Activated CD8-positive, alpha-beta memory T cell treated with anti-CD3 and anti-CD28 coated beads for 24 hours (primary cell): ENCODE data around the gene SLC30A2.

Experiments
- DNase-seq: peaks from one replicate; pipeline ENCODE4 v3.0.0-alpha.2; 2020

SLC30A2 gene

GRCh38 chr1:25993197-25993951 lies 52.5 kb downstream of the SLC30A2 start:
- DNase-seq = no peak

- DNase-seq = no peak
These were observed 53.2 kb downstream of the SLC30A2 start for GRCh38 chr1:25992689-25993171.

- no peak for DNase-seq
These were observed 53.8 kb downstream of the SLC30A2 start for GRCh38 chr1:25991937-25992688.

GRCh38 chr1:25990702-25991395 lies 55.1 kb downstream of the SLC30A2 start:
- DNase-seq = peak; percentile 82

- DNase-seq = peak; percentile 58
These were observed 55.7 kb downstream of the SLC30A2 start for GRCh38 chr1:25990251-25990650.

GRCh38 chr1:25989440-25990234 lies 56.3 kb downstream of the SLC30A2 start:
- DNase-seq = peak; percentile 61

- DNase-seq = no peak
These were observed 58.0 kb downstream of the SLC30A2 start for GRCh38 chr1:25987951-25988350.
